T-helper 2 cell treated with Interferon-gamma antibody and Interleukin-4, amounts not matched to agents 5 μg/mL and 100 μg/mL, for 36 hours (primary cell): ENCODE measurements around the gene GRID1.

Source experiments
- DNase-seq: peaks from one replicate; pipeline ENCODE4 v3.0.0; 2021; ENCODE audit warnings: low spot score
- H3K27ac Mint-ChIP-seq: one replicate; pipeline ENCODE4 v1.8.0; 2021; ENCODE audit warnings: mild to moderate bottlenecking, mixed read lengths
- H3K27me3 Mint-ChIP-seq: one replicate; pipeline ENCODE4 v1.8.0; 2021; ENCODE audit warnings: low read depth, mixed read lengths
- H3K36me3 Mint-ChIP-seq: one replicate; pipeline ENCODE4 v1.8.0; 2021; ENCODE audit warnings: low read depth, mixed read lengths
- H3K4me1 Mint-ChIP-seq: one replicate; pipeline ENCODE4 v1.8.0; 2021; ENCODE audit warnings: low read depth, mixed read lengths
- H3K4me3 Mint-ChIP-seq: one replicate; pipeline ENCODE4 v1.8.0; 2022; ENCODE audit warnings: mild to moderate bottlenecking, moderate library complexity, mixed read lengths
- H3K9me3 Mint-ChIP-seq: one replicate; pipeline ENCODE4 v1.8.0; 2021; ENCODE audit warnings: mixed read lengths

GRID1 gene

DNA sequence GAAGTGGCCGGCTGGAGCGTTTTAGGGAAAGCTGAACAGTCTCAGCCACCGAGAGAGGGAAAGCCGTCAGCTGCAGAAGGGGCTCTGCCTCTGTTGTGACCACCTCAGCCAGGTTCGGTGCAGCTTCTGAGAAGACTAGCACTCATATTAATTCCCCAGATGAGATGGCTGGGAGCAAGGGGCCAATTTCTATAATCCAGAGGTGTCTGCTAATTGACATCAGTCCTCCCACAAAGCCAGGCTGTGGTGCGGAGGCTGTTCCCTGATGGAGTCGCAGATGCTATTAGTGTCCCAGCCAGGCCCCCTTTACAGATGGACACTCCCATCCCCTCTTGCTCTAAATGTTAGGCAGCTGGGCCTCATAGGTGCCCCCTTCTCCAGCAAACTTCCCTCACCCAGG is 133.5 kb downstream of the GRID1 start:
- Mint-ChIP-seq H3K27ac (no peak overlapping the region), H3K4me3 (no peak overlapping the region), H3K4me1 (no peaks in the 10 kb centered on the region), H3K9me3 (no peaks in the 10 kb centered on the region), H3K36me3 (no peaks in the 10 kb centered on the region), H3K27me3 (no peaks in the 10 kb centered on the region)
- DNase-seq = no peak

GRCh38 chr10:86232644-86233043 is 134.0 kb downstream of the GRID1 start:
- no peaks in the 10 kb centered on the region for H3K9me3 Mint-ChIP-seq
- DNase-seq = no peak
- H3K27ac Mint-ChIP-seq = no peak overlapping the region
- H3K27me3 Mint-ChIP-seq = no peaks in the 10 kb centered on the region
- H3K4me1 Mint-ChIP-seq = no peaks in the 10 kb centered on the region
- no peaks in the 10 kb centered on the region for H3K36me3 Mint-ChIP-seq
- H3K4me3 Mint-ChIP-seq = no peak overlapping the region

DNA sequence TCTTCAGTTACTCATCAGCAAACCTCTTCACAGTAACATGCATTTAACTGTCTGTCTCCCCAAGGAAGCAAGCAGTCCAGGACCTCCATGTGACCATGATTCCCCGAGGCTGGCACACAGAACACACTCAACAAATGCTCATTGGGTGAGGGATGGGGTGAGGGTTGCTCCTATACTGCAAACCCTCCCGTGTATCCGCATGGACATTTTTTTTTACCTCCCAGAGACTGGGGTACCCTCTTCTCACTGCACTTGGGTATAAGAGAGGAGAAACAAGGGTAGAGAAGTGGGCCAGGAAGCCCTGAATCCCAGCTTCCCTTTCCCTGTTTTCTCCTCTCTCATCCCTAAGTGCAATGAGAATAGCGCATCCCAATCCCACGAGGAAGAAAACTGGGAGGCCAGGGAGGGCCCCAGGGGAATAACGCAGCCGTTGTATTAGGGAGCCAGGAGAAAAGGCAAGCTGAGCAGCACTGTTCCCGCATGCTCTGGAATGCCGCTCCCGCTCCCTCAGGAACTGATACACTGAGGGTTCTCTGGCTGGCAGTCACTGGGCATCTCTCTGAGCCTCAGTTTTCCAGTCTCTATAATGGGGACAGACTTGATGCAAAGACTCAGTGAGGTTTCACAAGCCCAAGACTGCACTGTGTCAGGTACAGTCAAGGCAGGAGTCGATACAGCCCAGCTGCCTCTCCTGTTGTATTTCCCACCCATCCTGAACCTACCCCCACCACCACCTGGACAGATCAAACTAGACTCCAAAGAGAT is 134.6 kb downstream of the GRID1 start:
- DNase-seq = no peak
- Mint-ChIP-seq H3K9me3 (no peaks in the 10 kb centered on the region), H3K36me3 (no peaks in the 10 kb centered on the region), H3K27me3 (no peaks in the 10 kb centered on the region), H3K4me1 (no peaks in the 10 kb centered on the region), H3K27ac (no peak overlapping the region), H3K4me3 (no peak overlapping the region)

DNA sequence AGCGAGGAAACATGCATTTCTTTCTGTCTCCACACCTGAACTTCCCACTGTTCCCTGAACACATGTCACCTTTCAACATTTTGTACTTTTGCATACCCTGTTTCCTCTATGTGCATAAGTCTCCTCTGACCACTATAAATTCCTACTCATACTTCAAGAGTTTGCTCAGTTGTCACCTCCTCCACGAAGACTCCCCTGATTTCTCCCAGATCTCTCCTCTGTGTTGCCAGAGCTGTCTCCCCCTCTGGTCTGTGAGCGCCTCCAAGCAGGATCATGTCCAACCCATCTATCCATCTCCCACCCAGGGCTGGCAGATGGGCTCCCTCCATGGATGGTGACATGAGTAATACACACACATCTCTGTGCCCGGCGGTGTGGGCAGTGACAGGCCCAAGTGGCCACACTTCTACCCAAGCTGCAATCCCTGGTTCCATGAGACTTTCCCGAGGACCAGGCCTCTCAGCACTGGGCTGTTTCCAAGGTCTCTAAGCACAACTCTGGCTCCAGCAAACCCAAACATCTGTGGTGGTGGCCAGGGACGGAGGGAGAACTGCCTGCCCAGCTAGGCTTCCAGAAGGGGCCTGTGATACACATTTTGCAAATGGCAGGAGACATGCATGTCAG is 135.9 kb downstream of the GRID1 start:
- H3K36me3 Mint-ChIP-seq = no peaks in the 10 kb centered on the region
- H3K4me1 Mint-ChIP-seq = no peaks in the 10 kb centered on the region
- H3K4me3 Mint-ChIP-seq = no peak overlapping the region
- DNase-seq = no peak
- no peaks in the 10 kb centered on the region for H3K9me3 Mint-ChIP-seq
- H3K27me3 Mint-ChIP-seq = no peaks in the 10 kb centered on the region
- no peak overlapping the region for H3K27ac Mint-ChIP-seq

- no peak for DNase-seq
- no peaks in the 10 kb centered on the region for H3K27me3 Mint-ChIP-seq
- H3K36me3 Mint-ChIP-seq = no peaks in the 10 kb centered on the region
- H3K4me3 Mint-ChIP-seq = no peak overlapping the region
- no peak overlapping the region for H3K27ac Mint-ChIP-seq
- H3K4me1 Mint-ChIP-seq = no peaks in the 10 kb centered on the region
- no peaks in the 10 kb centered on the region for H3K9me3 Mint-ChIP-seq
These were observed 136.6 kb downstream of the GRID1 start for GRCh38 chr10:86229811-86230556.

DNA sequence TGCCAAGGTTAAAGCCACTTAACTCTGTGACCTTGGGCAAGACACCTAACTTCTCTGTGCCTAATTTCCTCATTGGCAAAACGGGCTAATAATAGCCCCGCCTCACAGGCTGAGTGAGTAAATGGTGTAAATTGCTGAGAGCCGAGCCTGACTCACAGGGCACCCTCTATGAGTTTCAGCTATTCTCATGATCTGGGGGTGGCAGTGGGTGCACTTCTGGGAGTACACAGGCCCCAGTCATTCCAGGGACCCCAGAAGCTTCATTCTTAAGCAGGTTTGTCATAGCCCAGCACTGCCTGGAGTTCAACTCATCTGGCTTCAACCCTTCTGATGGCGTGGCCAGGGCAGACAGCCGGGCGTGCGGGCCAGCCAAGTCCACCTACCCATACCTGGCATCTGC is 137.2 kb downstream of the GRID1 start:
- Mint-ChIP-seq H3K27ac (no peak overlapping the region), H3K27me3 (no peaks in the 10 kb centered on the region), H3K4me1 (no peaks in the 10 kb centered on the region), H3K36me3 (no peaks in the 10 kb centered on the region), H3K9me3 (no peaks in the 10 kb centered on the region), H3K4me3 (no peak overlapping the region)
- no peak for DNase-seq

- H3K9me3 Mint-ChIP-seq = no peaks in the 10 kb centered on the region
- no peaks in the 10 kb centered on the region for H3K4me1 Mint-ChIP-seq
- DNase-seq = no peak
- no peak overlapping the region for H3K4me3 Mint-ChIP-seq
- H3K27me3 Mint-ChIP-seq = no peaks in the 10 kb centered on the region
- no peaks in the 10 kb centered on the region for H3K36me3 Mint-ChIP-seq
- H3K27ac Mint-ChIP-seq = no peak overlapping the region
These were observed 138.9 kb downstream of the GRID1 start for GRCh38 chr10:86227501-86228258.

GRCh38 chr10:86226781-86227201 is 139.8 kb downstream of the GRID1 start:
- Mint-ChIP-seq H3K27me3 (no peaks in the 10 kb centered on the region), H3K4me3 (no peak overlapping the region), H3K36me3 (no peaks in the 10 kb centered on the region), H3K4me1 (no peaks in the 10 kb centered on the region), H3K27ac (no peak overlapping the region), H3K9me3 (no peaks in the 10 kb centered on the region)
- DNase-seq = no peak

DNA sequence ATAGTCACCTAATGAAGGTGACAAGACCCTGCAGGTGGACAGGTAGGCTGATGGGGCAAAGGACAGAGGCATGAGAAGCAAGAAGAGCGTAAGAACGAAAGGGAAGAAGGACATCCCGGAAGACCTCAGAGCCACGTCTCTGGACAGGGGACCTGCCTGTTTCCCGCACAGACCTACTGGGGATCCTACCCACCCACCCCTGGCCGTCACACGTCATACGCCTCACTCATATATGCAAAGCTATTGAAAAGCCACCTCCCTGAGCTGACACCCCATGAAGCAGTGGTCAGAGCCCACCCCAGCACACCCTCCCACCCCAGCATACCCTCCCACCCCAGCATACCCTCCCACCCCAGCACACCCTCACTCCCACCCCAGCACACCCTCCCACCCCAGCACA is 140.6 kb downstream of the GRID1 start:
- Mint-ChIP-seq H3K36me3 (no peaks in the 10 kb centered on the region), H3K9me3 (no peaks in the 10 kb centered on the region), H3K4me3 (no peak overlapping the region), H3K4me1 (no peaks in the 10 kb centered on the region), H3K27me3 (no peaks in the 10 kb centered on the region), H3K27ac (no peak overlapping the region)
- DNase-seq = no peak

DNA sequence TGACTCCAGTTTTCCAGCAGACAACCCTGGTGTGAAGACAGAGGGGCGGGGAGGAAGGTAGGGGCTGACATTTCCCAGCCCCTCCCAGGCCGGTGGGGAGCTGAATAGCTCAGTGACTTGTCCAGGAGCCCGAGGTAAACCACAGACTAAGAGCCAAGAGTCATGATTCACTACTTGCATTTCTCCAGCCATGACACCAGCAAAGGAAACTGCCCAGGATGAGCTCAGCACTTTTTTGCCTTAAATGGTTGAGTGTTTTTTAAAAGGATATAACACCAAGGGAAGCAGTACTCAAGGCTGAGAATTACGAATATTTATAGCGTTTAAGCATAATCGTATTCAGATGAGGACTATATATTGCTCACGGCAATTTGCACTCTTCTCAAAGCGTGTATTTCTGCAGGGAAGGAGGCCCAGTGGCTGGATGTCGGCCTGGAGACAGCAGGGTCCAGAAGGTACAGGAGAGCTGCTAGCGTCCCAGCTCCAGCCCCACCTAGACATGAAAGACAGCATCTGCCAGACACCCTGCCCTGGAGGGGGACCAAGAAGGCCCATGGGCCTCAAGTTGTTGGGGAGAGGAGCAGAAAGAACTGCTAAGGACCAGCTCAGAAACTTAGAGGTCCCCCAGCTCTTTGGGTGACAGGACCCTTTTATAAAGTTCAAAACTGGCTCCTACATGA is 141.4 kb downstream of the GRID1 start:
- H3K4me3 Mint-ChIP-seq = no peak overlapping the region
- no peaks in the 10 kb centered on the region for H3K4me1 Mint-ChIP-seq
- no peaks in the 10 kb centered on the region for H3K36me3 Mint-ChIP-seq
- DNase-seq = no peak
- H3K27ac Mint-ChIP-seq = no peak overlapping the region
- no peaks in the 10 kb centered on the region for H3K9me3 Mint-ChIP-seq
- H3K27me3 Mint-ChIP-seq = no peaks in the 10 kb centered on the region

DNA sequence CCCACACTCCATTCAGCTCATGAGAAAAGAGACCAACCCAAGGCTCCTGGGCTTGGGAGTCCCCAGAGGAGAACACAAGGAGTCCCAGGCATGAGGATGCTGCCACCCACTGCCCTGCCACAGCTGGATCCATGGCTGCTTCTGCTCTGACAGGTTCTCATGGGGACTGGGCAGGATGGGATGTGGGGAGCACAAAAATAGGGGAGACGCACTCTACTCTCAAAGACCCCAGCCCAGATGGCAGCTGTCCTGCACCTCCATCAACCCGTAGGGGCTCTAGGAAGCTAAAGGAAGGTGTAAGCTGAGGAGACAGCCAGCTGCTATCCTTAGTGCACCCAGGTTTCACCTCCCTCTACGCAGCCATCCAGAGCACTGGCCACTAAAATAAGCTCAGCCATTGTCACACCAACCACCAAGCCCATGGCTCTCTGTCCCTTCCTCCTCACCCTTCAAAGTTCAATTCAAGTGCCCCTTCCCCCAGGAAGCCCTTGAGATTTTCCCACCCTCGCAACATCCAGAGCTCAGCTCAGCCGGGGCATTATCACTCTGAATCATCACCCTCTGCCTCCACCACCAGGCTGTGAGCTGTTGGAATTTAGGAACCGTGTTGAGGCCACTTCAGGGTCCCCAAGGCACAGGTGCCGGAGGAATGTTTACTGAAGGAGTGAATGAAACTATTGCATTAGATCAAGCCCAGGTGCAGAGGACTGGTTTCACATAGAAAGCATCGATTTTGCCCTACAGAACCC is 142.1 kb downstream of the GRID1 start:
- Mint-ChIP-seq H3K4me1 (no peaks in the 10 kb centered on the region), H3K27ac (no peak overlapping the region), H3K9me3 (no peaks in the 10 kb centered on the region), H3K27me3 (no peaks in the 10 kb centered on the region), H3K4me3 (no peak overlapping the region), H3K36me3 (no peaks in the 10 kb centered on the region)
- DNase-seq = no peak

- no peak overlapping the region for H3K27ac Mint-ChIP-seq
- no peak for DNase-seq
- H3K4me1 Mint-ChIP-seq = no peaks in the 10 kb centered on the region
- no peaks in the 10 kb centered on the region for H3K36me3 Mint-ChIP-seq
- no peaks in the 10 kb centered on the region for H3K9me3 Mint-ChIP-seq
- no peak overlapping the region for H3K4me3 Mint-ChIP-seq
- H3K27me3 Mint-ChIP-seq = no peaks in the 10 kb centered on the region
These were observed 143.3 kb downstream of the GRID1 start for GRCh38 chr10:86223256-86223655.

DNA sequence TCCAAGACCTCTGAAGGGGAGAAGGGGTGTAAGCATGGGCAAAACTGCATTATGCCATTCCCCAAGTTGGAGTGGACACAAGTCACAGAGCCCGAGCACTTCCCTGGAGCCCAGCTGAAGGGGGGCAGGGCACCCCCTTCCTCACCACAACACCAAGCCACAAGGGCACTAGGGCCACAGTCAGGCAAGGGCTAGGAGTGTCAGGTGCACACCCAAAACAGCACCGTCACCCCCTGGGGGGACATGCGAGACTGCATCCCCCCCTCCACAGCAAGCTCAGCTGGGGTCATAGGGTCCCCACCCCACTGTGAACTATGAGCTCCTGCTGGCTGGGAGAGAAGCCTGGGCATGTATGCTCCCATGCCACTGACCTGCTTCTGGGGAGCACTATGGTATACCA is 143.9 kb downstream of the GRID1 start:
- no peak for DNase-seq
- no peak overlapping the region for H3K27ac Mint-ChIP-seq
- no peaks in the 10 kb centered on the region for H3K36me3 Mint-ChIP-seq
- H3K9me3 Mint-ChIP-seq = no peaks in the 10 kb centered on the region
- no peak overlapping the region for H3K4me3 Mint-ChIP-seq
- H3K27me3 Mint-ChIP-seq = no peaks in the 10 kb centered on the region
- no peaks in the 10 kb centered on the region for H3K4me1 Mint-ChIP-seq
